ENCODE measurements around the gene RPL32. TPM values are rescaled to one million over a fixed set of nuclear protein-coding genes. Genes with fewer than 3 reads are reported as not detected.

RPL32 gene
- total RNA-seq, 1 experiment from 2014 or later = 1,853 TPM

DNA sequence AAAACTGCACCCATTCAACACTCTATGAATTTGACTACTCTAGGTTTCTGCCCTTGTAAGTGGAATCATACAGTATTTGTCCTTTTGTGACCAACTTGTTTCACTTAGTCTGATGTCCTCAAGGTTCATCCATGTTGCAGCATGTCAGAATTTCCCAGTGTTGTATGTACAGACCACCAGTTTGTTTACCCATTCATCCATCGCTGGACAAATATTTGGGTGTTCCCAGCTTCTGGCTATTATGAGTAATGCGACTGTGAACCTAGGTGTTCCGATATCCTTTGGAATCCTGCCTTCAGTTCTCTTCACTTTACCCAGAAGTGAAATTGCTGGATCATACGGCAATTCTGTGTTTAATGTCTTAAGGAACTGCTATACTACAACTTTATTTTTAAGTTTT lies 12.6 kb downstream of the RPL32 start:
- intact Hi-C loops (cut with micrococcal nuclease) = no loop called here
- RAD21 ChIA-PET (ENCODE audit: low non-redundant PET in 1 of 2, low total read pairs in 2 of 2, uncharacterized antibody in 2 of 2, unreplicated experiment in 2 of 2) = no interaction called here
- no peak overlapping the region for H2AFZ ChIP-seq (ENCODE audit: low read depth, low read length, poor library complexity, severe bottlenecking)
- ATAC-seq = no peak
- H3K4me1 ChIP-seq (ENCODE audit: control insufficient read depth in 1 of 2, insufficient read depth in 2 of 2, low read length in 2 of 2) = peaks cover 0 to 20% of the 10 kb centered on the region in 2 experiments; a peak in 1 of 4 replicates
- H3K79me2 ChIP-seq (ENCODE audit: insufficient read depth, low read length) = peaks cover 5% of the 10 kb centered on the region; the same call in 1 of the 2 replicates
- peaks cover 10 to 24% of the 10 kb centered on the region in 2 experiments; a peak in 2 of 4 replicates for H3K36me3 ChIP-seq (ENCODE audit: control insufficient read depth in 1 of 2, insufficient read depth in 2 of 2, low read length in 2 of 2)
- H3K4me3 ChIP-seq (replicated peaks in 1 of 2; ENCODE audit: low read depth in 1 of 2, low read length in 2 of 2) = no peak overlapping the region
- CTCF ChIA-PET = no interaction called here
- H3K27me3 ChIP-seq (ENCODE audit: insufficient read depth, low read length) = no peaks in the 10 kb centered on the region
- TF ChIP-seq SP1 (IDR thresholded peaks at IDR 0.05; ENCODE audit: low read depth) = no peak
- TF ChIP-seq EGR1 (IDR thresholded peaks at IDR 0.05; ENCODE audit: low read depth) = no peak
- TF ChIP-seq FOSL1 (IDR thresholded peaks at IDR 0.05; ENCODE audit: low read depth) = no peak
- TF ChIP-seq TCF7L2 (IDR thresholded peaks at IDR 0.05; ENCODE audit: borderline replicate concordance, extremely low read depth, insufficient read depth, insufficient read length) = no peak
- no peak for TF ChIP-seq EZH2phosphoT487 (IDR thresholded peaks at IDR 0.05; ENCODE audit: borderline replicate concordance)
- no peak for TF ChIP-seq ZBTB33 (IDR thresholded peaks at IDR 0.05; ENCODE audit: extremely low read depth, insufficient replicate concordance, low read length)
- TF ChIP-seq ATF3 (IDR thresholded peaks at IDR 0.05) = no peak
- TF ChIP-seq MAX (IDR thresholded peaks at IDR 0.05) = no peak
- no peak for TF ChIP-seq JUND (IDR thresholded peaks at IDR 0.05)
- TF ChIP-seq CEBPB (IDR thresholded peaks at IDR 0.05; ENCODE audit: low read depth) = no peak
- TF ChIP-seq EZH2 (IDR thresholded peaks at IDR 0.05) = no peak
- no peak for TF ChIP-seq CBX3 (IDR thresholded peaks at IDR 0.05; ENCODE audit: low read depth)
- no peak for TF ChIP-seq YY1 (IDR thresholded peaks at IDR 0.05; ENCODE audit: extremely low read depth, insufficient replicate concordance, low read depth, low read length)
- TF ChIP-seq ZNF274 (IDR thresholded peaks at IDR 0.05; ENCODE audit: low read depth, low read length) = no peak
- no peak for TF ChIP-seq ZFX (IDR thresholded peaks at IDR 0.05)
- no peak for TF ChIP-seq POLR2A (IDR thresholded peaks at IDR 0.05; ENCODE audit: borderline replicate concordance, extremely low read depth, insufficient read depth, insufficient read length)
- TF ChIP-seq ELF1 (IDR thresholded peaks at IDR 0.05; ENCODE audit: borderline replicate concordance, low read depth) = no peak
- TF ChIP-seq, protein P1, sequence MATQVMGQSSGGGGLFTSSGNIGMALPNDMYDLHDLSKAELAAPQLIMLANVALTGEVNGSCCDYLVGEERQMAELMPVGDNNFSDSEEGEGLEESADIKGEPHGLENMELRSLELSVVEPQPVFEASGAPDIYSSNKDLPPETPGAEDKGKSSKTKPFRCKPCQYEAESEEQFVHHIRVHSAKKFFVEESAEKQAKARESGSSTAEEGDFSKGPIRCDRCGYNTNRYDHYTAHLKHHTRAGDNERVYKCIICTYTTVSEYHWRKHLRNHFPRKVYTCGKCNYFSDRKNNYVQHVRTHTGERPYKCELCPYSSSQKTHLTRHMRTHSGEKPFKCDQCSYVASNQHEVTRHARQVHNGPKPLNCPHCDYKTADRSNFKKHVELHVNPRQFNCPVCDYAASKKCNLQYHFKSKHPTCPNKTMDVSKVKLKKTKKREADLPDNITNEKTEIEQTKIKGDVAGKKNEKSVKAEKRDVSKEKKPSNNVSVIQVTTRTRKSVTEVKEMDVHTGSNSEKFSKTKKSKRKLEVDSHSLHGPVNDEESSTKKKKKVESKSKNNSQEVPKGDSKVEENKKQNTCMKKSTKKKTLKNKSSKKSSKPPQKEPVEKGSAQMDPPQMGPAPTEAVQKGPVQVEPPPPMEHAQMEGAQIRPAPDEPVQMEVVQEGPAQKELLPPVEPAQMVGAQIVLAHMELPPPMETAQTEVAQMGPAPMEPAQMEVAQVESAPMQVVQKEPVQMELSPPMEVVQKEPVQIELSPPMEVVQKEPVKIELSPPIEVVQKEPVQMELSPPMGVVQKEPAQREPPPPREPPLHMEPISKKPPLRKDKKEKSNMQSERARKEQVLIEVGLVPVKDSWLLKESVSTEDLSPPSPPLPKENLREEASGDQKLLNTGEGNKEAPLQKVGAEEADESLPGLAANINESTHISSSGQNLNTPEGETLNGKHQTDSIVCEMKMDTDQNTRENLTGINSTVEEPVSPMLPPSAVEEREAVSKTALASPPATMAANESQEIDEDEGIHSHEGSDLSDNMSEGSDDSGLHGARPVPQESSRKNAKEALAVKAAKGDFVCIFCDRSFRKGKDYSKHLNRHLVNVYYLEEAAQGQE (IDR thresholded peaks at IDR 0.05; ENCODE audit: low read depth) = no peak
- no peak for TF ChIP-seq POLR2AphosphoS5 (IDR thresholded peaks at IDR 0.05; ENCODE audit: low read depth, low read length)
- POLR2A ChIA-PET = no interaction called here
- H3K27ac ChIP-seq (ENCODE audit: low read depth, low read length) = no peak overlapping the region
- H3K9ac ChIP-seq (ENCODE audit: low read length) = no peak overlapping the region
- H4K20me1 ChIP-seq (ENCODE audit: insufficient read depth) = peaks cover 11% of the 10 kb centered on the region; the same call in 1 of the 2 replicates
- no peaks in the 10 kb centered on the region for H3K9me3 ChIP-seq (ENCODE audit: control insufficient read depth in 1 of 2, insufficient read depth in 1 of 2, low read depth in 1 of 2, low read length in 2 of 2)
- no peak overlapping the region for H3K4me2 ChIP-seq (ENCODE audit: low read length)
- BruUV-seq (replicated peaks) = no TSS peak
- DNase-seq (ENCODE audit: low read depth, low spot score) = no peak
- H3K9me2 ChIP-seq (ENCODE audit: insufficient read depth) = no peaks in the 10 kb centered on the region
